ENCODE results near the gene RP2.

DNA sequence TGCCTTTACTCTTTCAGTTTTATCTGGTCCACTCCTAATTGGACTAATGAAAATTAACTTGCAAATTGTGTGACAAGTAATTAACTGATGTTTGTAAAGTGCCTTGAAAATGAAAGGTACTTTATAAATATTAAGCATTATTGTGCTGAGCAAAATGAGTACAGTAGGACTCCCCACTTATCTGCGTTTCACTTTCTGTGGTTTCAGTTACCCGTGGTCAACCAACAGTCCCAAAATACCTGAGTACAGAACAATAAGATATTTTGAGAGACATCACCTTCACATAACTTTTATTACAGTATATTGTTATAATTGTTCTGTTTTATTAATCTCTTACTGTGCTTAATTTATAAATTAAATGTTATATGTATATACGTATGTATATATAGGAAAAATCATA is 48.0 kb downstream of the RP2 start:
- no peak for TF ChIP-seq POLR2A (IDR thresholded peaks at IDR 0.05)
- TF ChIP-seq, protein P1, sequence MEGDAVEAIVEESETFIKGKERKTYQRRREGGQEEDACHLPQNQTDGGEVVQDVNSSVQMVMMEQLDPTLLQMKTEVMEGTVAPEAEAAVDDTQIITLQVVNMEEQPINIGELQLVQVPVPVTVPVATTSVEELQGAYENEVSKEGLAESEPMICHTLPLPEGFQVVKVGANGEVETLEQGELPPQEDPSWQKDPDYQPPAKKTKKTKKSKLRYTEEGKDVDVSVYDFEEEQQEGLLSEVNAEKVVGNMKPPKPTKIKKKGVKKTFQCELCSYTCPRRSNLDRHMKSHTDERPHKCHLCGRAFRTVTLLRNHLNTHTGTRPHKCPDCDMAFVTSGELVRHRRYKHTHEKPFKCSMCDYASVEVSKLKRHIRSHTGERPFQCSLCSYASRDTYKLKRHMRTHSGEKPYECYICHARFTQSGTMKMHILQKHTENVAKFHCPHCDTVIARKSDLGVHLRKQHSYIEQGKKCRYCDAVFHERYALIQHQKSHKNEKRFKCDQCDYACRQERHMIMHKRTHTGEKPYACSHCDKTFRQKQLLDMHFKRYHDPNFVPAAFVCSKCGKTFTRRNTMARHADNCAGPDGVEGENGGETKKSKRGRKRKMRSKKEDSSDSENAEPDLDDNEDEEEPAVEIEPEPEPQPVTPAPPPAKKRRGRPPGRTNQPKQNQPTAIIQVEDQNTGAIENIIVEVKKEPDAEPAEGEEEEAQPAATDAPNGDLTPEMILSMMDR (IDR thresholded peaks at IDR 0.05), result no peak
